ENCODE measurements around the gene RHOF.
A peak's percentile ranks its signal among the peaks of the same experiment; 100 is the strongest.
"Not testable (repeated sequence)": the region's sequence is repeated elsewhere in the genome, so short reads cannot be mapped to it uniquely, and the experiment has no call there.

The RHOF gene

GRCh38 chr12:121792607-121793439 is 665 bp downstream of the RHOF start:
- DNase-seq (ENCODE audit: low spot score), result no peak

DNA sequence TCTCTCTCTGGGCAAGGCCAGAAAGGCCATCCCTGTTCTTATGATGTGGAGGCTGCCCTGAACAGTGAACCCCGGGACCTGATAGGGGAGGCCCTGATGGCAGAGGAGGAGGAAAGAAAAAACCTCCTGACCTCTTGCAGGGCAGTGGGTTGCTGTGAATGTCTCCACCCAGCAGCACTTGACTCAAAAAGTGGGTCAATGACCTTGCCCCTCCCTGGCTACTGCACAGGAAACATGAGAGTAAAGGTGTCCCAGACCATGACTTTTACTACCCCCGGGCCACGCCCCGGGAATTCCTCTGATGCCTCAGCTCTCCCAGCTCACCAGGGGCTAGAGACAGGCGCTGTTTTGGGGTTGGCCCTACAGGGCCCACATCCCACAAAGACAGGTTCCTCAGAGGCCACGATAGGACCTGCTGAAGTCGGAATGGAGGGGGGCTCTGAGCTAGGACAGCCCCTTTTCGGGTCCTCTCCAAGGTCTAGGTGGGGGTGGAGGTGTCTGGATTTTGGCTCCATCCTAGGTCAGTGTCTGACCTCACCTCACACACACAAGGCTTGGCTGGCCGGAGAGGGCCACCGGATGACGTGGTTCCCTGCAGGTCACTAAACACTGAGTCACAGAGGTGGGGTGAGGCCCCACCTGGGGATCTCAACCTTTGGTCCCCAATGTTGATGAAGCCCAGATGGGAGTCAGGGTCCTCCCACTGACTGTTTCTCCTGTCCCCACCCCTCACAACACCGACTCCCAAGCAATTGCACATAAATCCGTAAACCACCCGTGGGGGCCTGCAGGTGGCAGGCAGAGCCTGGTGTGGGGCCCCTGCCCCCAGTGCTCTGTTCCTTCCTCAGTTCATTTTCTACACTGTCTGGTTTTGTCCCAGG is 1.6 kb downstream of the RHOF start:
- no peak for DNase-seq (ENCODE audit: low spot score)

DNA sequence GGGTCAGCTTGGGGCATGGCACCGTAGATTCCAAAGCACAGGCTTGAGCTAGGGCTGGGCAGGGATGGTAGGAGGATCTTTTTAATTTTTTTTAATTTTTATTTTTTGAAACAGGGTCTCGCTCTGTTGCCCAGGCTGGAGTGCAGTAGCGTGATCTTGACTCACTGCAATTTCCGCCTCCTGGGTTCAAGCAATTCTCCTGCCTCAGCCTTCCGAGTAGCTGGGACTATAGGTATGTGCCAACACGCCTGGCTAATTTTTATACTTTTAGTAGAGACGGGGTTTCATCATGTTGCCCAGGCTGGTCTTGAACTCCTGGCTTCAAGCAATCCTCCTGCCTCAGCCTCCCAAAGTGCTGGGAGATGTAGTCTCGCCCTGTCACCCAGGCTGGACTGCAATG is 2.7 kb downstream of the RHOF start:
- not testable (repeated sequence) for DNase-seq (ENCODE audit: low spot score)

GRCh38 chr12:121789800-121790728 is 3.4 kb downstream of the RHOF start:
- DNase-seq (ENCODE audit: low spot score), result no peak

DNA sequence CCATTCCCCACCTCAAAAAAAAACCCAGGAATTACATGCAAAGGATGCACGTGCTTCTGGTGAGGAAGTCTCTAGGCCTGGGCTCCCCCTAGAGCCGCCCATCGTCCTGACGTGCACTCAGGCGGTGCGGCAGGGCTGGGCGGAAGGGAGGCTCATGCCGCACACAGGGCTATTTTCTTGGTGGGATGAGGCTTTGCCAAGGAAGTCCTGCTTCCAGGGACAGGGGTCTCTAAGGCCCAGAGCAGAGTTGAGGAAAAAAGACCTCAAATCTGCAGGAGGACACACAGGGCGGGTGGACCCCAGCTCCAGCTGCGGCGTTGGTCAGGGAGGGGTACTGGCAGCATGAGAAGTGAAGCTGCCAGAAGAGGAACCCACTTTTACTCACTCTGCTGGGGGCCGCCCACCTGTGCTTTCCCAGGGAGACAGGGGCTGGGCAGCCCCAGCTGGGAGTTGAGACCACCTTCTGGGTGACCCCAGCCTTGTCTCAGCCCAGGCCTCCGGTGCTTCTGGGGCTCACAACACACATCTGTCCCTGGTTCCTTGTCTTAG is 4.2 kb downstream of the RHOF start:
- no peak for DNase-seq (ENCODE audit: low spot score)

DNA sequence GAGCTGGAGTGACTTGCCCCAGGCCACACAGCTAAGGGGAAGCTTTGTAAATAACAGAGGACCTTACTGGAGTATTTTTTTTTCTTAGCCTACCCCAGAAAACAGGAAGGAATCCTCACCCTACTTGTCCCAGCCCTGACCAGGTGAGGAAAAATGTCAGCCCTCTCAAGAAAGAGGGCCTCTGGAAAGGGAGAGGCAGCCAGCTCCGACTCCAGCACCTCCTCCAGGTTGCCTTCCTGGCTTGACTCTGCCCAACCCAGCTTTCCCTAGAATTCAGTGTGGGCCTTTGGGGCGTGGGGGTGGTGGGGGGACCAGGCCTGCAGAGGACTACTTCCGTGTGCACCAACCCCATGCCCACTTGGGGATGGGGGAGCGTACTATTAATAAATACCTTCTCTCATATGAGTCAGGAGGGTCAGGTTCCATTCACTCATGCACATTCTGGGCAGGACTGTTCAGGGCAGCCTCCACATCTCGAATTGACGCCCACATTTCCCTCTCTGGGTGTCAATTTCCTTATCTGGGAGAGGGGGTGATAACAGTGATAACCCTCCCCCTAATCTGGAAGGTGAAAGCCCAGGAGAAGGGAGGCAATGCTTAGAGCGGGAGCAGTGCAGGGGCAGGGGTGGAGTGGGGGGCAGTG is 5.2 kb downstream of the RHOF start:
- no peak for DNase-seq (ENCODE audit: low spot score)

- no peak for DNase-seq (ENCODE audit: low spot score)
Measured at GRCh38 chr12:121787063-121788025, 6.1 kb downstream of the RHOF start.

GRCh38 chr12:121786440-121786825 is 7.1 kb downstream of the RHOF start:
- DNase-seq (ENCODE audit: low spot score), result peak; percentile 69

GRCh38 chr12:121784460-121784859 is 9.0 kb downstream of the RHOF start:
- DNase-seq (ENCODE audit: low spot score), result peak; percentile 84

DNA sequence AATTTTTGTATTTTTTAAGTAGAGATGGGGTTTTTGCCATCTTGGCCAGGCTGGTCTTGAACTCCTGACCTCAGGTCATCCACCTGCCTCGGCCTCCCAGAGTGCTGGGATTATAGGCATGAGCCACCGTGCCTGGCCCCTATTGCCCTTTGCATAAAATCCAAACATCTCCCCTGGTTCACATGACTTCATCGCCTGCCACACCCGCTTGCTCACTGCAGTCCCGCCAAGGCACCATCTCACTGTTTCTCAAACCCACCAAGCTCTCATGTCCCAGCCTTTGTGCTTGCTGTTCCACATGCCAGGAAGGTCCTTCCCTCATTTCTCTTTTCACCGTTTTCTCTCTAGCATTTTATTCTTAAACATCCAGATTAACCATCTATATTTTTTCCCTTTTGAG is 9.7 kb downstream of the RHOF start:
- no peak for DNase-seq (ENCODE audit: low spot score)

- DNase-seq (ENCODE audit: low spot score), result no peak
Measured at GRCh38 chr12:121781998-121782979, 11.2 kb downstream of the RHOF start.

GRCh38 chr12:121781484-121781997 is 11.9 kb downstream of the RHOF start:
- no peak for DNase-seq (ENCODE audit: low spot score)

- DNase-seq (ENCODE audit: low spot score), result no peak
Measured at GRCh38 chr12:121780429-121780828, 13.1 kb downstream of the RHOF start.

DNA sequence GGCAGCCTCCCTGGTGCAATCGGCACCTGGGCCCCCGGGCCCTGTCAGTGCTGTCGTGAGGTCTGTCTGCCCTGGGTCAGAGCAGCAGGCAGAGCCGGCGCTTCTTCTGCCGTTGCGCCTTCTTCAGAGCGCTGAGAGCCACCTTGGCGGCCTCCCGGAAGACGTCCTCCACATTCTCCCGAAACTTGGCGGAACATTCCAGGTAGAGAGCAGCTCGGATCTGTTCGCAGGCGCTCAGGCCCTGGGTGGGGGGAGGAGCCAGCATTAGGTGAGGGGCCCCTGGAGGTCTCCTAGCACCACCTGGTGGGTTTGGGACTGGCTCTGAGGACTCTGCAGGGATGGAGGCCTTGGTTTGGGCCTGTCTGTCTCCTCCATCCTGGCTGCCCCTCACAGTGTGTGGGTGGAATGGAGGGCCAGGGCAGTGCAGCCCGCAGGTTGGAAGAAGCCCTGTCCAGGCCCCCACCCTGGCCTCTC is 14.0 kb downstream of the RHOF start:
- no peak for DNase-seq (ENCODE audit: low spot score)

DNA sequence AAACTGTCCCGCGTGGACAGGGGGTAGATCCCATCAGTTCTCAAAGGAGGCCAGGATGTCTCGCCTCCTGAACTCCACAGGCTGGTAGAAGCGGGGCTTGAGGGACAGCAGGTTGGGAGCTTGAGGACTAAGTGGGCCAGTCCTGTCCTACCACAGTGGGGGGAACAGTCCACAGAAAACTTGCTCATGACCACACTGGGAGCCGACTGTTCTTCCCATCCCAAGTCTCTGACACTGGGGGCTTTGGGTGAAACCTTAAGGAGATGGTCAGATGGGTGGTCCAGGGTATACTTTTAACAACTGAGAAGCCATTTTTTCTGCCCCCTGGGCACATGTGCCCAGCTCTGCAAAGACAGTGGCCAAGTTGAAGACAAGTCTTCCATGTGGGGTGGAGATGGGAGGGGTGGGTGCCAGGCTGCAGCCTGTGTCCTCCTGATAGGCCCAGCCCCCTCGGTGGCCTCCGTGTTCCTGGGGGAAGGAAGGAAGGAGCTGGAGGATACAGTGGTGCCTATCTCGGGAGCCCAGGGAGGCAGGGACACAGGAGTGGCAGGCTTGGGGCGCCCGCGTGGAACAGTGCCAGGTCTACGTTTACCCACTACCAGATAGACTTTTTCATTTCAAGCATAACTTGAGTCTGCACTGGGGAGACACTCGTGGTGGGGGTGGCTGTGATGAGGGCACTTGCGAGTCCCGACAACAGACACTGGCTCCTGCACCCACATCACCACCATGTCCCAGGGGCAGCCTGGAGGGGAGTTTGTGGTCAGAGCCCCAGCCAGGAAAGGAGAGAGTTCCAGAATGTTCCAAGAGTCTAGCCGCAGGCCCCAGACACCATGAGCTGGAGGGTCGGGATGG is 14.7 kb downstream of the RHOF start:
- no peak for DNase-seq (ENCODE audit: low spot score)

DNA sequence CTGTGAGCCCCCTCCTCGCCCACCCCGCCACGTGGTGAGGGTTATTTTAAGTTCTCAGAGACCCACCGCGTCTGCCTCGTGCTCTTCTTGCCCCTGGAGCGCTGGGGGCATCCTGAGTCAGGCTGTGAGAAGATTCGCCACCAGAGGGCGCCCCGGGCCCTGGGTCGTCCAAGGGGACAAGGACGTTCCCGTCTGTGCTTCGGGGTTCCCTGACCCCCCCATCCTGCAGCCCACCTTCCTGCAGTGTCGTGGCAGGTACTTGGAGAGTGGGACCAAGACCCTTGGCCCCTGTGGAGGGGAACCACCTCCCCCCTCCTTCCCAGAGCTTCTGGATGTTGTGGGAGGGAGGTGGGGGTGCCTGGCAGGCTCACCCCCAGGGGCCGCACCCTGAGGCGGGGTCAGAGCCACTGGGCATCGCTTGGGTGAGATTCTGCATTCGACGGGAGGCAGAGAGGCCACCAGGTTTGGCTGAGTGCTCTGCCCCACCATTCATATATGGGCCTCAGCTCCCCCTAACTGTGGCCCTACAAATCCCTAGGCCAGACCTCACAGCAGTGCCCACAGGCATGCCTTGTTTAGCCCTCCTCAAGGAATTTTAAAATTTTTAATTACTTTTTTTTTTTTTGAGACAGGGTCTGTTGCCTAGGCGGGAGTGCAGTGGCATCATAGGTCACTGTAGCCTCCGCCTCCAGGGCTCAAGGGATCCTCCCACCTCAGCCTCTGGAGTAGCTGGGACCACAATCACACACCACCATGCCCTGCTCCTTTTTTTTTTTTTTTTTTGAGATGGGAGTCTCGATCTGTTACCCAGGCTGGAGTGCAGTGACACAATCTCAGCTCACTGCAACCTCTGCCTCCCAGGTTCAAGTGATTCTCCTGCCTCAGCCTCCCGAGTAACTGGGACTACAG is 17.0 kb downstream of the RHOF start:
- DNase-seq (ENCODE audit: low spot score), result peak; percentile 88
